NCI-H748 (cell line): ENCODE results near the gene ITGAL.
"Not testable (repeated sequence)": the region's sequence is repeated elsewhere in the genome, so short reads cannot be mapped to it uniquely, and the experiment has no call there.

ENCODE experiments used
- DNase-seq: peaks from one replicate; lab custom pipeline; 2025; ENCODE audit not compliant: unreplicated experiment; lab: John Stamatoyannopoulos, UW

The ITGAL gene

GRCh38 chr16:30491744-30492308 lies 19.3 kb downstream of the ITGAL start:
- no peak for DNase-seq

GRCh38 chr16:30493941-30494488 lies 21.5 kb downstream of the ITGAL start:
- no peak for DNase-seq

- DNase-seq: no peak
Observed at GRCh38 chr16:30494709-30495108, 22.2 kb downstream of the ITGAL start.

- DNase-seq: no peak
Observed at GRCh38 chr16:30499284-30499683, 26.7 kb downstream of the ITGAL start.

GRCh38 chr16:30503403-30504296 lies 31.1 kb downstream of the ITGAL start:
- DNase-seq: no peak

- DNase-seq: no peak
Observed at GRCh38 chr16:30509081-30509765, 36.7 kb downstream of the ITGAL start.

GRCh38 chr16:30510376-30510938 lies 37.9 kb downstream of the ITGAL start:
- no peak for DNase-seq

GRCh38 chr16:30511509-30511908 lies 39.0 kb downstream of the ITGAL start:
- no peak for DNase-seq

- no peak for DNase-seq
Observed at GRCh38 chr16:30515275-30515674, 42.7 kb downstream of the ITGAL start.

GRCh38 chr16:30518552-30518951 lies 46.0 kb downstream of the ITGAL start:
- DNase-seq: no peak

- DNase-seq: no peak
Observed at GRCh38 chr16:30519120-30520049, 46.8 kb downstream of the ITGAL start.

GRCh38 chr16:30521476-30521872 lies 48.9 kb downstream of the ITGAL start:
- no peak for DNase-seq

GRCh38 chr16:30521873-30522641 lies 49.5 kb downstream of the ITGAL start:
- no peak for DNase-seq

- not testable (repeated sequence) for DNase-seq
Observed at GRCh38 chr16:30522702-30523463, 50.3 kb downstream of the ITGAL start.

- DNase-seq: no peak
Observed at GRCh38 chr16:30523768-30524574, 51.4 kb downstream of the ITGAL start.

GRCh38 chr16:30524575-30525568 lies 52.3 kb downstream of the ITGAL start:
- DNase-seq: no peak

GRCh38 chr16:30525844-30526136 lies 53.2 kb downstream of the ITGAL start:
- no peak for DNase-seq
